Measurements from ENCODE around the gene TSPAN9.
"Not testable (repeated sequence)": the region's sequence is repeated elsewhere in the genome, so short reads cannot be mapped to it uniquely, and the experiment has no call there.

TSPAN9 gene

GRCh38 chr12:3044141-3044630 is 33.0 kb upstream of the TSPAN9 start:
- no peak for DNase-seq (ENCODE audit: low read depth)

- DNase-seq (ENCODE audit: low read depth): no peak
Observed at GRCh38 chr12:3045494-3045893, 31.7 kb upstream of the TSPAN9 start.

- no peak for DNase-seq (ENCODE audit: low read depth)
Observed at GRCh38 chr12:3045989-3046388, 31.2 kb upstream of the TSPAN9 start.

- DNase-seq (ENCODE audit: low read depth): no peak
Observed at GRCh38 chr12:3046441-3047200, 30.6 kb upstream of the TSPAN9 start.

- DNase-seq (ENCODE audit: low read depth): no peak
Observed at GRCh38 chr12:3047961-3048360, 29.2 kb upstream of the TSPAN9 start.

- no peak for DNase-seq (ENCODE audit: low read depth)
Observed at GRCh38 chr12:3048540-3048939, 28.6 kb upstream of the TSPAN9 start.

GRCh38 chr12:3049176-3049575 is 28.0 kb upstream of the TSPAN9 start:
- DNase-seq (ENCODE audit: low read depth): no peak

- DNase-seq (ENCODE audit: low read depth): no peak
Observed at GRCh38 chr12:3049611-3050249, 27.4 kb upstream of the TSPAN9 start.

- no peak for DNase-seq (ENCODE audit: low read depth)
Observed at GRCh38 chr12:3054374-3054773, 22.8 kb upstream of the TSPAN9 start.

- no peak for DNase-seq (ENCODE audit: low read depth)
Observed at GRCh38 chr12:3055026-3055703, 22.0 kb upstream of the TSPAN9 start.

GRCh38 chr12:3055704-3056467 is 21.3 kb upstream of the TSPAN9 start:
- no peak for DNase-seq (ENCODE audit: low read depth)

GRCh38 chr12:3061059-3061458 is 16.1 kb upstream of the TSPAN9 start:
- peak; percentile 38 for DNase-seq (ENCODE audit: low read depth)

GRCh38 chr12:3061501-3062215 is 15.5 kb upstream of the TSPAN9 start:
- DNase-seq (ENCODE audit: low read depth): no peak

- no peak for DNase-seq (ENCODE audit: low read depth)
Observed at GRCh38 chr12:3065300-3065699, 11.9 kb upstream of the TSPAN9 start.

GRCh38 chr12:3065846-3066245 is 11.3 kb upstream of the TSPAN9 start:
- not testable (repeated sequence) for DNase-seq (ENCODE audit: low read depth)

GRCh38 chr12:3069714-3070113 is 7.5 kb upstream of the TSPAN9 start:
- DNase-seq (ENCODE audit: low read depth): no peak

GRCh38 chr12:3071107-3071506 is 6.1 kb upstream of the TSPAN9 start:
- DNase-seq (ENCODE audit: low read depth): no peak

- DNase-seq (ENCODE audit: low read depth): no peak
Observed at GRCh38 chr12:3071710-3072109, 5.5 kb upstream of the TSPAN9 start.

- peak; percentile 23 for DNase-seq (ENCODE audit: low read depth)
Observed at GRCh38 chr12:3073438-3074250, 3.5 kb upstream of the TSPAN9 start.

- DNase-seq (ENCODE audit: low read depth): no peak
Observed at GRCh38 chr12:3075315-3075714, 1.9 kb upstream of the TSPAN9 start.

Measured in GM04503 (cell line).